HCT116 (cell line): ENCODE results near the gene MAPK8IP3. TPM values are rescaled to one million over a fixed set of nuclear protein-coding genes. Genes with fewer than 3 reads are reported as not detected.

ENCODE experiments used
- ATAC-seq: fragments of 200-7000 bp; cut with Tn5 transposase; 2 replicates; pipeline ENCODE4 v1.9.1; 2020; ENCODE audit warnings: mild to moderate bottlenecking, moderate library complexity
- BruUV-seq: library from RNA; stranded (reverse); fragments of 400-500 nt; replicated peaks from 2 replicates; lab custom pipeline; 2021; lab: Mats Ljungman, UMichigan
- CTCF ChIA-PET: fragments of 300-600 bp; sonication (Branson Sonifier 250); formaldehyde crosslinking; loops from one replicate; lab custom pipeline; 2021; ENCODE audit warnings: antibody characterized with exemption; lab: Charles Lee
- POLR2A ChIA-PET: fragments of 300-600, 350-600 bp; sonication (Branson Sonifier 250); formaldehyde crosslinking; loops from one replicate; lab custom pipeline; 2021; ENCODE audit warnings: antibody characterized with exemption; lab: Charles Lee
- RAD21 ChIA-PET, 2 experiments: fragments of 300-600 bp; sonication (Branson Sonifier 250); formaldehyde crosslinking; loops; one replicate each; lab custom pipeline; 2023; ENCODE audit warnings: low total read pairs in 2 of 2; ENCODE audit not compliant: uncharacterized antibody in 2 of 2, unreplicated experiment in 2 of 2, low non-redundant PET in 1 of 2; lab: Charles Lee
- DNase-seq: peaks from one replicate; pipeline ENCODE4 v3.0.0-alpha.2; 2010; ENCODE audit warnings: low read depth, low spot score
- H2AFZ ChIP-seq: fragments of 200-600 bp; shearing (Covaris generic), sonication (generic); 2 replicates; pipeline ENCODE4 v1.6.1; 2017; ENCODE audit warnings: low read depth, mixed run types, mixed read lengths, antibody characterized with exemption, low read length; ENCODE audit not compliant: poor library complexity, severe bottlenecking
- H3K27ac ChIP-seq: 2 replicates; pipeline ENCODE4 v1.5.1; 2012; ENCODE audit warnings: low read depth, low read length
- H3K27me3 ChIP-seq: fragments of 200-600 bp; sonication (generic); 2 replicates; pipeline ENCODE4 v1.6.1; 2016; ENCODE audit warnings: mixed run types, low read length, mixed read lengths; ENCODE audit not compliant: insufficient read depth
- H3K36me3 ChIP-seq, 2 experiments: fragments of 200-500 bp in 1 of 2; fragments of 200-600 bp in 1 of 2; sonication (Bioruptor generic) in 1 of 2; sonication (generic) in 1 of 2; 2 replicates each; pipeline versions ENCODE4 v1.5.1 to v1.6.1; 2014 to 2016; ENCODE audit warnings: low read length in 2 of 2, inconsistent platforms in 1 of 2, mixed read lengths in 1 of 2, mixed run types in 1 of 2; ENCODE audit not compliant: insufficient read depth in 2 of 2, control insufficient read depth in 1 of 2
- H3K4me1 ChIP-seq, 2 experiments: fragments of 200-600 bp in 1 of 2; sonication (generic) in 1 of 2; 2 replicates each; pipeline versions ENCODE4 v1.5.1 to v1.6.1; 2012 to 2017; ENCODE audit warnings: low read length in 2 of 2, inconsistent platforms in 1 of 2, mild to moderate bottlenecking in 1 of 2, mixed read lengths in 1 of 2, mixed run types in 1 of 2, moderate library complexity in 1 of 2; ENCODE audit not compliant: insufficient read depth in 2 of 2, control insufficient read depth in 1 of 2
- H3K4me2 ChIP-seq: fragments of 200-600 bp; sonication (generic); 2 replicates; pipeline ENCODE4 v1.6.1; 2017; ENCODE audit warnings: mixed run types, low read length, mixed read lengths
- H3K4me3 ChIP-seq, 2 experiments: fragments of 200-600 bp in 1 of 2; sonication (generic) in 1 of 2; replicated peaks in 1 of 2; 2 replicates each; pipeline ENCODE4 v1.5.1; 2011 to 2016; ENCODE audit warnings: low read length in 2 of 2, control low read depth in 1 of 2, low read depth in 1 of 2, mild to moderate bottlenecking in 1 of 2, mixed read lengths in 1 of 2, mixed run types in 1 of 2
- H3K79me2 ChIP-seq: fragments of 200-600 bp; sonication (generic); 2 replicates; pipeline ENCODE4 v1.6.1; 2017; ENCODE audit warnings: mild to moderate bottlenecking, mixed run types, low read length, moderate library complexity, mixed read lengths; ENCODE audit not compliant: insufficient read depth
- H3K9ac ChIP-seq: fragments of 200-600 bp; sonication (generic); 2 replicates; pipeline ENCODE4 v1.6.1; 2016; ENCODE audit warnings: low read length, mixed read lengths
- H3K9me2 ChIP-seq: fragments of 200-600 bp; sonication (generic), shearing (Covaris generic); 2 replicates; pipeline ENCODE4 v1.6.1; 2017; ENCODE audit warnings: mixed run types, mild to moderate bottlenecking, moderate library complexity; ENCODE audit not compliant: insufficient read depth
- H3K9me3 ChIP-seq, 2 experiments: fragments of 200-500 bp in 1 of 2; fragments of 200-600 bp in 1 of 2; sonication (Bioruptor generic) in 1 of 2; sonication (generic) in 1 of 2; 2 replicates each; pipeline ENCODE4 v1.6.1; 2014 to 2017; ENCODE audit warnings: low read length in 2 of 2, mixed read lengths in 2 of 2, inconsistent platforms in 1 of 2, low read depth in 1 of 2, mild to moderate bottlenecking in 1 of 2, mixed run types in 1 of 2, moderate library complexity in 1 of 2; ENCODE audit not compliant: control insufficient read depth in 1 of 2, insufficient read depth in 1 of 2
- H4K20me1 ChIP-seq: fragments of 200-600 bp; sonication (generic), shearing (Covaris generic); 2 replicates; pipeline ENCODE4 v1.6.1; 2017; ENCODE audit warnings: mixed run types, mild to moderate bottlenecking, moderate library complexity; ENCODE audit not compliant: insufficient read depth
- CBX3 ChIP-seq: IDR thresholded peaks from 2 replicates; pipeline ENCODE4 v1.6.1; 2012; ENCODE audit warnings: low read depth
- CTCF ChIP-seq, 3 experiments: fragments of 200-600 bp in 1 of 3; sonication (generic) in 1 of 3; IDR thresholded peaks in 2 of 3; conservative IDR thresholded peaks in 1 of 3; 2 replicates each; pipeline ENCODE4 v1.5.1; 2012 to 2017; ENCODE audit warnings: low read depth in 2 of 3, low read length in 2 of 3, antibody characterized with exemption in 1 of 3, borderline replicate concordance in 1 of 3, control low read depth in 1 of 3, mild to moderate bottlenecking in 1 of 3, mixed read lengths in 1 of 3, mixed run types in 1 of 3, moderate library complexity in 1 of 3; ENCODE audit not compliant: insufficient read depth in 1 of 3
- ELF1 ChIP-seq: IDR thresholded peaks from 2 replicates; pipeline ENCODE4 v1.6.1; 2012; ENCODE audit warnings: low read depth, borderline replicate concordance
- EZH2phosphoT487 ChIP-seq: fragments of 200-600 bp; IDR thresholded peaks from 2 replicates; pipeline ENCODE4 v1.6.1; 2018; ENCODE audit warnings: antibody characterized with exemption, borderline replicate concordance
- FOSL1 ChIP-seq: IDR thresholded peaks from 2 replicates; pipeline ENCODE4 v1.6.1; 2012; ENCODE audit warnings: low read depth
- JUND ChIP-seq: IDR thresholded peaks from 2 replicates; pipeline ENCODE4 v1.6.1; 2012
- MAX ChIP-seq: IDR thresholded peaks from 2 replicates; pipeline ENCODE4 v1.6.1; 2012
- POLR2A ChIP-seq: IDR thresholded peaks from 2 replicates; pipeline ENCODE4 v1.7.0; 2011; ENCODE audit warnings: borderline replicate concordance; ENCODE audit not compliant: insufficient read depth, insufficient read length; ENCODE audit errors: extremely low read depth
- SP1 ChIP-seq: IDR thresholded peaks from 2 replicates; pipeline ENCODE4 v1.6.1; 2012; ENCODE audit warnings: low read depth
- TCF7L2 ChIP-seq: IDR thresholded peaks from 2 replicates; pipeline ENCODE4 v1.7.0; 2011; ENCODE audit warnings: borderline replicate concordance, inconsistent platforms; ENCODE audit not compliant: insufficient read depth, insufficient read length; ENCODE audit errors: extremely low read depth
- ZFX ChIP-seq: fragments of 450-650 bp; IDR thresholded peaks from 2 replicates; pipeline ENCODE4 v1.6.1; 2017
- intact Hi-C: fragments of 100-400 bp; cut with micrococcal nuclease; formaldehyde crosslinking; loops from 2 replicates; pipeline ENCODE4 v1.10.0; 2022
- total RNA-seq: library from RNA; stranded (reverse); gene quantifications from one replicate; pipeline ENCODE4 v1.2.1, GENCODE V29; 2021; ENCODE audit not compliant: unreplicated experiment
- TF ChIP-seq, protein P1 (sequence below): IDR thresholded peaks from 2 replicates; pipeline ENCODE4 v1.6.1; 2012; ENCODE audit warnings: low read depth
- TF ChIP-seq, protein P2 (sequence below): IDR thresholded peaks from 2 replicates; pipeline ENCODE4 v1.6.1; 2011; ENCODE audit warnings: mild to moderate bottlenecking, low read length, moderate library complexity; ENCODE audit not compliant: insufficient replicate concordance; ENCODE audit errors: extremely low read depth
- TF ChIP-seq, protein P3 (sequence below): IDR thresholded peaks from 2 replicates; pipeline ENCODE4 v1.6.1; 2012

The MAPK8IP3 gene
- total RNA-seq, 1 experiment from 2014 or later: 75.3 TPM

DNA sequence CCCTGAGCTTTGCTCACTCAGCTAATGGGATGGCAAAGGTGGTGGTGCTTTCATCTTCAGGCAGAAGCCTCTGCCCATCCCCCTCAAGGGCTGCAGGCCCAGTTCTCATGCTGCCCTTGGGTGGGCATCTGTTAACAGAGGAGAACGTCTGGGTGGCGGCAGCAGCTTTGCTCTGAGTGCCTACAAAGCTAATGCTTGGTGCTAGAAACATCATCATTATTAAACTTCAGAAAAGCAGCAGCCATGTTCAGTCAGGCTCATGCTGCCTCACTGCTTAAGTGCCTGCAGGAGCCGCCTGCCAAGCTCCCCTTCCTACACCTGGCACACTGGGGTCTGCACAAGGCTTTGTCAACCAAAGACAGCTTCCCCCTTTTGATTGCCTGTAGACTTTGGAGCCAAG is 5.7 kb upstream of the MAPK8IP3 start:
- no TSS peak for BruUV-seq
- H4K20me1 ChIP-seq: 0 out of 2 replicates have a peak, but pooled peaks cover 4% of the 10 kb centered on the region
- H3K9me2 ChIP-seq: no peaks in the 10 kb centered on the region
- H2AFZ ChIP-seq: no peak overlapping the region
- ATAC-seq: no peak
- no peak overlapping the region for H3K4me3 ChIP-seq
- H3K4me2 ChIP-seq: no peak overlapping the region
- no peaks in the 10 kb centered on the region for H3K9me3 ChIP-seq
- intact Hi-C loops: no loop called here
- TF ChIP-seq, protein P1, sequence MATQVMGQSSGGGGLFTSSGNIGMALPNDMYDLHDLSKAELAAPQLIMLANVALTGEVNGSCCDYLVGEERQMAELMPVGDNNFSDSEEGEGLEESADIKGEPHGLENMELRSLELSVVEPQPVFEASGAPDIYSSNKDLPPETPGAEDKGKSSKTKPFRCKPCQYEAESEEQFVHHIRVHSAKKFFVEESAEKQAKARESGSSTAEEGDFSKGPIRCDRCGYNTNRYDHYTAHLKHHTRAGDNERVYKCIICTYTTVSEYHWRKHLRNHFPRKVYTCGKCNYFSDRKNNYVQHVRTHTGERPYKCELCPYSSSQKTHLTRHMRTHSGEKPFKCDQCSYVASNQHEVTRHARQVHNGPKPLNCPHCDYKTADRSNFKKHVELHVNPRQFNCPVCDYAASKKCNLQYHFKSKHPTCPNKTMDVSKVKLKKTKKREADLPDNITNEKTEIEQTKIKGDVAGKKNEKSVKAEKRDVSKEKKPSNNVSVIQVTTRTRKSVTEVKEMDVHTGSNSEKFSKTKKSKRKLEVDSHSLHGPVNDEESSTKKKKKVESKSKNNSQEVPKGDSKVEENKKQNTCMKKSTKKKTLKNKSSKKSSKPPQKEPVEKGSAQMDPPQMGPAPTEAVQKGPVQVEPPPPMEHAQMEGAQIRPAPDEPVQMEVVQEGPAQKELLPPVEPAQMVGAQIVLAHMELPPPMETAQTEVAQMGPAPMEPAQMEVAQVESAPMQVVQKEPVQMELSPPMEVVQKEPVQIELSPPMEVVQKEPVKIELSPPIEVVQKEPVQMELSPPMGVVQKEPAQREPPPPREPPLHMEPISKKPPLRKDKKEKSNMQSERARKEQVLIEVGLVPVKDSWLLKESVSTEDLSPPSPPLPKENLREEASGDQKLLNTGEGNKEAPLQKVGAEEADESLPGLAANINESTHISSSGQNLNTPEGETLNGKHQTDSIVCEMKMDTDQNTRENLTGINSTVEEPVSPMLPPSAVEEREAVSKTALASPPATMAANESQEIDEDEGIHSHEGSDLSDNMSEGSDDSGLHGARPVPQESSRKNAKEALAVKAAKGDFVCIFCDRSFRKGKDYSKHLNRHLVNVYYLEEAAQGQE: no peak
- TF ChIP-seq JUND (no peak), TCF7L2 (no peak), CBX3 (no peak), FOSL1 (no peak), CTCF (IDR thresholded peaks at IDR 0.05 in 2 of 3, conservative IDR thresholded peaks at IDR 0.05 in 1 of 3; ENCODE audit: borderline replicate concordance in 1 of 3, insufficient read depth in 1 of 3, low read depth in 2 of 3, low read length in 2 of 3) (no peak), ZFX (no peak), MAX (no peak), EZH2phosphoT487 (no peak), POLR2A (no peak), SP1 (no peak), ELF1 (no peak)
- TF ChIP-seq, protein P2, sequence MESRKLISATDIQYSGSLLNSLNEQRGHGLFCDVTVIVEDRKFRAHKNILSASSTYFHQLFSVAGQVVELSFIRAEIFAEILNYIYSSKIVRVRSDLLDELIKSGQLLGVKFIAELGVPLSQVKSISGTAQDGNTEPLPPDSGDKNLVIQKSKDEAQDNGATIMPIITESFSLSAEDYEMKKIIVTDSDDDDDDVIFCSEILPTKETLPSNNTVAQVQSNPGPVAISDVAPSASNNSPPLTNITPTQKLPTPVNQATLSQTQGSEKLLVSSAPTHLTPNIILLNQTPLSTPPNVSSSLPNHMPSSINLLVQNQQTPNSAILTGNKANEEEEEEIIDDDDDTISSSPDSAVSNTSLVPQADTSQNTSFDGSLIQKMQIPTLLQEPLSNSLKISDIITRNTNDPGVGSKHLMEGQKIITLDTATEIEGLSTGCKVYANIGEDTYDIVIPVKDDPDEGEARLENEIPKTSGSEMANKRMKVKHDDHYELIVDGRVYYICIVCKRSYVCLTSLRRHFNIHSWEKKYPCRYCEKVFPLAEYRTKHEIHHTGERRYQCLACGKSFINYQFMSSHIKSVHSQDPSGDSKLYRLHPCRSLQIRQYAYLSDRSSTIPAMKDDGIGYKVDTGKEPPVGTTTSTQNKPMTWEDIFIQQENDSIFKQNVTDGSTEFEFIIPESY: no peak
- TF ChIP-seq, protein P3, sequence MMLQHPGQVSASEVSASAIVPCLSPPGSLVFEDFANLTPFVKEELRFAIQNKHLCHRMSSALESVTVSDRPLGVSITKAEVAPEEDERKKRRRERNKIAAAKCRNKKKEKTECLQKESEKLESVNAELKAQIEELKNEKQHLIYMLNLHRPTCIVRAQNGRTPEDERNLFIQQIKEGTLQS: no peak
- peaks cover 21% of the 10 kb centered on the region for H3K79me2 ChIP-seq
- H3K9ac ChIP-seq: no peak overlapping the region
- DNase-seq: no peak
- H3K4me1 ChIP-seq: peaks cover 6 to 14% of the 10 kb centered on the region in 2 experiments
- no peaks in the 10 kb centered on the region for H3K27me3 ChIP-seq
- H3K27ac ChIP-seq: no peak overlapping the region
- POLR2A ChIA-PET: no interaction called here
- peaks cover 47 to 53% of the 10 kb centered on the region in 2 experiments for H3K36me3 ChIP-seq
- CTCF ChIA-PET: no interaction called here
- RAD21 ChIA-PET: no interaction called here
